Measurements from ENCODE around the gene TECTA.
"Not testable (repeated sequence)": the region's sequence is repeated elsewhere in the genome, so short reads cannot be mapped to it uniquely, and the experiment has no call there.

- TF ChIP-seq EZH2 (IDR thresholded peaks at IDR 0.05); POLR2AphosphoS5 (IDR thresholded peaks at IDR 0.05; ENCODE audit: borderline replicate concordance, low read depth, low read length): not testable (repeated sequence)
These were observed 136.2 kb downstream of the TECTA start for GRCh38 chr11:121237247-121237646.

Data from SK-N-MC (cell line).